NAMALWA (cell line): ENCODE data around the gene ASPA.

Source experiments
- DNase-seq: peaks from one replicate; pipeline ENCODE4 v3.0.0-alpha.2; 2015; ENCODE audit warnings: low spot score

ASPA gene

GRCh38 chr17:3535253-3535995, 59.6 kb downstream of the ASPA start:
- DNase-seq, result no peak

GRCh38 chr17:3536716-3537115, 60.9 kb downstream of the ASPA start:
- no peak for DNase-seq

- DNase-seq, result no peak
Measured at GRCh38 chr17:3539881-3540540, 64.2 kb downstream of the ASPA start.

- no peak for DNase-seq
Measured at GRCh38 chr17:3542410-3543088, 66.8 kb downstream of the ASPA start.

- no peak for DNase-seq
Measured at GRCh38 chr17:3543453-3543852, 67.7 kb downstream of the ASPA start.

- DNase-seq, result no peak
Measured at GRCh38 chr17:3544365-3544764, 68.6 kb downstream of the ASPA start.

- DNase-seq, result no peak
Measured at GRCh38 chr17:3545151-3545550, 69.4 kb downstream of the ASPA start.

- DNase-seq, result no peak
Measured at GRCh38 chr17:3546521-3546920, 70.7 kb downstream of the ASPA start.

GRCh38 chr17:3546997-3547396, 71.2 kb downstream of the ASPA start:
- DNase-seq, result no peak

GRCh38 chr17:3547628-3548027, 71.8 kb downstream of the ASPA start:
- no peak for DNase-seq

GRCh38 chr17:3549610-3550162, 73.9 kb downstream of the ASPA start:
- no peak for DNase-seq

- no peak for DNase-seq
Measured at GRCh38 chr17:3551189-3551588, 75.4 kb downstream of the ASPA start.

- no peak for DNase-seq
Measured at GRCh38 chr17:3552916-3553315, 77.1 kb downstream of the ASPA start.
